GM23248 (cell line): ENCODE measurements around the gene JUP. TPM values are rescaled to one million over a fixed set of nuclear protein-coding genes. Genes with fewer than 3 reads are reported as not detected.
A peak's percentile ranks its signal among the peaks of the same experiment; 100 is the strongest.
"Not testable (repeated sequence)": the region's sequence is repeated elsewhere in the genome, so short reads cannot be mapped to it uniquely, and the experiment has no call there.

ENCODE experiments used
- DNase-seq: peaks from one replicate; pipeline ENCODE4 v3.0.0-alpha.2; 2015
- H2AFZ ChIP-seq: fragments of 200-600 bp; sonication (generic); 2 replicates; pipeline ENCODE4 v1.6.1; 2016; ENCODE audit warnings: antibody characterized with exemption
- H3F3A ChIP-seq: fragments of 200-600 bp; sonication (generic); 2 replicates; pipeline ENCODE4 v1.6.1; 2016; ENCODE audit warnings: mild to moderate bottlenecking, antibody characterized with exemption, mixed run types; ENCODE audit not compliant: insufficient read depth
- H3K27ac ChIP-seq: fragments of 200-600 bp; sonication (generic); 2 replicates; pipeline ENCODE4 v1.5.1; 2016; ENCODE audit warnings: mild to moderate bottlenecking
- H3K27me3 ChIP-seq: fragments of 200-600 bp; sonication (generic); replicated peaks from 2 replicates; pipeline ENCODE4 v1.6.1; 2016; ENCODE audit warnings: mild to moderate bottlenecking; ENCODE audit not compliant: insufficient read depth
- H3K36me3 ChIP-seq: fragments of 200-600 bp; sonication (generic); 2 replicates; pipeline ENCODE4 v1.6.1; 2016; ENCODE audit warnings: low read depth, mild to moderate bottlenecking
- H3K4me1 ChIP-seq: fragments of 200-600 bp; sonication (generic); 2 replicates; pipeline ENCODE4 v1.6.1; 2016; ENCODE audit warnings: mild to moderate bottlenecking; ENCODE audit not compliant: insufficient read depth
- H3K4me2 ChIP-seq: fragments of 200-600 bp; sonication (generic); one replicate; pipeline ENCODE4 v1.6.1; 2016; ENCODE audit warnings: mild to moderate bottlenecking; ENCODE audit not compliant: unreplicated experiment
- H3K4me3 ChIP-seq: fragments of 200-600 bp; sonication (generic); 2 replicates; pipeline ENCODE4 v1.5.1; 2016; ENCODE audit warnings: mild to moderate bottlenecking
- H3K79me2 ChIP-seq: fragments of 200-600 bp; sonication (generic); 2 replicates; pipeline ENCODE4 v1.6.1; 2016; ENCODE audit warnings: mild to moderate bottlenecking; ENCODE audit not compliant: insufficient read depth
- H3K9ac ChIP-seq: fragments of 200-600 bp; sonication (generic); 2 replicates; pipeline ENCODE4 v1.6.1; 2016; ENCODE audit warnings: mild to moderate bottlenecking
- H3K9me2 ChIP-seq: fragments of 200-600 bp; sonication (generic); 2 replicates; pipeline ENCODE4 v1.6.1; 2016; ENCODE audit warnings: mixed run types, mild to moderate bottlenecking, moderate library complexity; ENCODE audit not compliant: insufficient read depth
- H3K9me3 ChIP-seq: fragments of 200-600 bp; sonication (generic); one replicate; pipeline ENCODE4 v1.6.1; 2017; ENCODE audit warnings: low read depth
- H4K20me1 ChIP-seq: fragments of 200-600 bp; sonication (generic); 2 replicates; pipeline ENCODE4 v1.6.0; 2016; ENCODE audit not compliant: insufficient read depth
- EZH2 ChIP-seq: fragments of 200-600 bp; sonication (generic); IDR thresholded peaks from 2 replicates; pipeline ENCODE4 v1.6.1; 2018; ENCODE audit warnings: antibody characterized with exemption, mild to moderate bottlenecking; ENCODE audit not compliant: insufficient read depth, poor library complexity, severe bottlenecking
- EZH2phosphoT487 ChIP-seq: fragments of 200-600 bp; sonication (generic); IDR thresholded peaks from 2 replicates; pipeline ENCODE4 v1.6.1; 2018; ENCODE audit warnings: antibody characterized with exemption, moderate library complexity, mild to moderate bottlenecking, low read depth; ENCODE audit not compliant: insufficient read depth
- WGBS, 2 experiments: methylation state at CpG; one replicate each; pipeline ENCODE4 v1.1.6; 2015 to 2017; ENCODE audit warnings: low lambda C conversion rate in 2 of 2, low coverage in 1 of 2; ENCODE audit errors: missing lambda C conversion rate in 2 of 2; 5-methylcytosine and 5-hydroxymethylcytosine counted together
- in situ Hi-C: fragments of 300-500 bp; cut with MboI; formaldehyde crosslinking; loops from 2 replicates; pipeline ENCODE4 v1.15.0; 2020
- polyA plus RNA-seq: library from polyadenylated mRNA; unstranded; fragments of >200 nt; fragmentation: Nextera tagmentation; extraction: Ambion mirVana; gene quantifications from 2 replicates; pipeline ENCODE4 v1.2.1, GENCODE V29; 2016
- total RNA-seq: library from RNA; depleted of rRNA; stranded (reverse); fragments of >200 nt; shearing (Covaris generic); gene quantifications from 2 replicates; pipeline ENCODE4 v1.2.3, GENCODE V29; 2014; rRNA removed

The JUP gene
- 2.7 and 3.6 TPM in 2 replicates for total RNA-seq
- 2.3 and 3.1 TPM in 2 replicates for polyA plus RNA-seq

GRCh38 chr17:41786227-41787020 is at the start of gene JUP:
Gene JUP, minus strand, starts transcription at chr17:41786711. Its CDS starts 14,857 bp downstream, at chr17:41771854.
- Histone ChIP-seq H3K9ac (peak within 1 kb of the TSS; percentile 33), H3K4me3 (peak within 1 kb of the TSS; percentile 69), H3K4me1 (no peaks in the 10 kb centered on the region), H3F3A (no peaks in the 10 kb centered on the region), H3K9me2 (no peaks in the 10 kb centered on the region), H3K27me3 (no peaks in the 10 kb centered on the region), H2AFZ (peak within 1 kb of the TSS; percentile 72), H3K79me2 (no peaks in the 10 kb centered on the region), H3K36me3 (no peaks in the 10 kb centered on the region), H3K4me2 (peak within 1 kb of the TSS; percentile 46), H4K20me1 (no peaks in the 10 kb centered on the region), H3K9me3 (no peaks in the 10 kb centered on the region), H3K27ac (no peak within 1 kb of the TSS)
- WGBS, 2 experiments = 2% methylated on average over 48 to 55 of the region's 79 CpGs
- DNase-seq = peak; percentile 96
- in situ Hi-C loops = no loop called here
- no peak for TF ChIP-seq EZH2
- no peak for TF ChIP-seq EZH2phosphoT487

GRCh38 chr17:41835800-41836549 is 49.5 kb upstream of the JUP start, which contains the start of gene NT5C3B:
Gene NT5C3B, minus strand, starts transcription at chr17:41836232. Its CDS starts 39 bp downstream, at chr17:41836193.
- in situ Hi-C loops = no loop called here
- H3F3A ChIP-seq = no peaks in the 10 kb centered on the region
- peak within 1 kb of the TSS; percentile 80 for H3K4me3 ChIP-seq
- H3K4me2 ChIP-seq = peak within 1 kb of the TSS; percentile 82
- TF ChIP-seq EZH2phosphoT487 (no peak), EZH2 (no peak)
- H3K27me3 ChIP-seq = no peaks in the 10 kb centered on the region
- H2AFZ ChIP-seq = peak within 1 kb of the TSS; percentile 93
- WGBS, 2 experiments = 1% methylated on average over 59 to 72 of the region's 72 CpGs
- 0 out of 2 replicates have a peak, but pooled peaks cover 5% of the 10 kb centered on the region for H3K4me1 ChIP-seq
- DNase-seq = peak; percentile 68
- H3K9me2 ChIP-seq = no peaks in the 10 kb centered on the region
- H3K79me2 ChIP-seq = peaks cover 16% of the 10 kb centered on the region
- peak within 1 kb of the TSS; percentile 82 for H3K9ac ChIP-seq
- no peak within 1 kb of the TSS for H3K27ac ChIP-seq
- H4K20me1 ChIP-seq = no peaks in the 10 kb centered on the region
- H3K36me3 ChIP-seq = no peaks in the 10 kb centered on the region; the same call in 1 of the 2 replicates
- no peaks in the 10 kb centered on the region for H3K9me3 ChIP-seq

- H3K9ac ChIP-seq = peak overlapping the region; percentile 82
- H4K20me1 ChIP-seq = no peaks in the 10 kb centered on the region
- H3K4me1 ChIP-seq = 0 out of 2 replicates have a peak, but pooled peaks cover 5% of the 10 kb centered on the region
- in situ Hi-C loops = no loop called here
- H2AFZ ChIP-seq = peak overlapping the region; percentile 93
- no peaks in the 10 kb centered on the region for H3F3A ChIP-seq
- DNase-seq = peak; percentile 39
- H3K9me3 ChIP-seq = no peaks in the 10 kb centered on the region
- peaks cover 16% of the 10 kb centered on the region for H3K79me2 ChIP-seq
- peak overlapping the region; percentile 80 for H3K4me3 ChIP-seq
- no peaks in the 10 kb centered on the region for H3K9me2 ChIP-seq
- H3K36me3 ChIP-seq = no peaks in the 10 kb centered on the region; the same call in 1 of the 2 replicates
- peak overlapping the region; percentile 82 for H3K4me2 ChIP-seq
- TF ChIP-seq EZH2phosphoT487 (no peak), EZH2 (no peak)
- 15 to 19% methylated on average over 13 of the region's 13 CpGs for WGBS, 2 experiments
- H3K27ac ChIP-seq = no peak overlapping the region
- no peaks in the 10 kb centered on the region for H3K27me3 ChIP-seq
Measured at GRCh38 chr17:41835214-41835799, 48.8 kb upstream of the JUP start.

DNA sequence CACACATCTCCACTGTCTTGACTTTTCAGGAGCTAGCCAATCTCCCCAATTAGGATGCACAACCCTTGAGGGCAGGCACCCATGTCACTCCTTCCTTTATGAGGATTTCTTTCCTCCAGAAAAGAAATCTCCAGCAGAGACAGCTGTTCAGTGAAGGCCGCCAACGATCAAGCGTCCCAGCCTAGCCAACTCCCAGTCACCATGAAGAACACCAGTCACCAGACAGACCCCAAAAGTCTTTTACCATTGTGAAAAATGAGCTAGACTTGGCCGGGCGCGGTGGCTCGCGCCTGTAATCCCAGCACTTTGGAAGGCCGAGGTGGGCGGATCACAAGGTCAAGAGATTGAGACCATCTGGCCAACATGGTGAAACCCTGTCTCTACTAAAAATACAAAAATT is 43.5 kb upstream of the JUP start:
- H3K4me3 ChIP-seq, H2AFZ ChIP-seq, H3K27ac ChIP-seq, H3F3A ChIP-seq, H3K79me2 ChIP-seq, in situ Hi-C loops, H3K4me2 ChIP-seq, H3K9me2 ChIP-seq, DNase-seq, H3K9ac ChIP-seq, H3K36me3 ChIP-seq, H3K27me3 ChIP-seq, H3K4me1 ChIP-seq, H3K9me3 ChIP-seq, H4K20me1 ChIP-seq: not testable (repeated sequence)
- 88% methylated on average over 10 of the region's 10 CpGs for WGBS, 2 experiments
